Upper lobe of left lung (tissue), 4 donors: Measurements from ENCODE around the gene CNEP1R1.

ENCODE experiments used
- EP300 ChIP-seq, 4 donors: sonication (generic); formaldehyde crosslinking; IDR thresholded peaks; one replicate each; pipeline ENCODE4 v1.5.1; 2017; ENCODE audit warnings: antibody characterized with exemption in 4 of 4, control low read depth in 2 of 4
- POLR2A ChIP-seq, 4 donors: fragments of 450-650 bp; IDR thresholded peaks; one replicate each; pipeline ENCODE4 v1.5.1; 2016 to 2017; ENCODE audit warnings: antibody characterized with exemption in 4 of 4, mild to moderate bottlenecking in 2 of 4
- TF ChIP-seq, protein P1 (sequence below), 6 experiments: fragments of 450-650 bp in 4 of 6; fragments of 200-600 bp in 2 of 6; sonication (generic) in 2 of 6; IDR thresholded peaks; one replicate each; pipeline ENCODE4 v1.5.1; 2016 to 2019; ENCODE audit warnings: antibody characterized with exemption in 6 of 6

DNA sequence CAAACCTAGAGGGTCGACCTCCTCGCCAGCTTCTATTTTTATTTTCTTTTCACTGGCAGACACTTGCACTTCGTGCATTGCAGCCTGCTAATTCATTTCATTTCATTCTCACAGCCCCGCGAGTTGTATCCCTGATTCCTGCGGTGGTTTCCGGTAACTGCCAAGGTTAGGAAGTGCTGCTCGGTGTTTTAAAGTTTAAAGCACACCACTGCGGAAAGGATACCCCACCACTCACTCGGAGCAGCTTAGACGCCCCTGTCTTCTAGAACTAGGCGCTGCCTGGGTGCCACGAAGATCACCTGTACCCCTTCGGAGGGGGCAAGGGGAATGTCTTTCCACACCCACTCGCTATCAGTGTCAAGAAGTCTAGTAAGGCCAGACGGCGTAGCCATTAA, 509 bp downstream of the CNEP1R1 start:
- TF ChIP-seq, protein P1, sequence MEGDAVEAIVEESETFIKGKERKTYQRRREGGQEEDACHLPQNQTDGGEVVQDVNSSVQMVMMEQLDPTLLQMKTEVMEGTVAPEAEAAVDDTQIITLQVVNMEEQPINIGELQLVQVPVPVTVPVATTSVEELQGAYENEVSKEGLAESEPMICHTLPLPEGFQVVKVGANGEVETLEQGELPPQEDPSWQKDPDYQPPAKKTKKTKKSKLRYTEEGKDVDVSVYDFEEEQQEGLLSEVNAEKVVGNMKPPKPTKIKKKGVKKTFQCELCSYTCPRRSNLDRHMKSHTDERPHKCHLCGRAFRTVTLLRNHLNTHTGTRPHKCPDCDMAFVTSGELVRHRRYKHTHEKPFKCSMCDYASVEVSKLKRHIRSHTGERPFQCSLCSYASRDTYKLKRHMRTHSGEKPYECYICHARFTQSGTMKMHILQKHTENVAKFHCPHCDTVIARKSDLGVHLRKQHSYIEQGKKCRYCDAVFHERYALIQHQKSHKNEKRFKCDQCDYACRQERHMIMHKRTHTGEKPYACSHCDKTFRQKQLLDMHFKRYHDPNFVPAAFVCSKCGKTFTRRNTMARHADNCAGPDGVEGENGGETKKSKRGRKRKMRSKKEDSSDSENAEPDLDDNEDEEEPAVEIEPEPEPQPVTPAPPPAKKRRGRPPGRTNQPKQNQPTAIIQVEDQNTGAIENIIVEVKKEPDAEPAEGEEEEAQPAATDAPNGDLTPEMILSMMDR (IDR thresholded peaks at IDR 0.05) = no peak
- TF ChIP-seq POLR2A (IDR thresholded peaks at IDR 0.05) = no peak
- no peak for TF ChIP-seq EP300 (IDR thresholded peaks at IDR 0.05)
